DND-41 (cell line): ENCODE measurements around the gene MTX1.

ENCODE experiments used
- ATAC-seq: fragments of 200-7000 bp; cut with Tn5 transposase; 3 replicates; pipeline ENCODE4 v1.9.1; 2021; ENCODE audit warnings: low read depth; ENCODE audit not compliant: insufficient read depth
- DNase-seq: peaks from one replicate; pipeline ENCODE4 v3.0.0-alpha.2; 2020
- H2AFZ ChIP-seq: 2 replicates; pipeline ENCODE4 v1.6.0; 2012; ENCODE audit warnings: low read depth, low read length
- H3K27ac ChIP-seq: 2 replicates; pipeline ENCODE4 v1.5.1; 2012; ENCODE audit warnings: low read length, inconsistent platforms
- H3K27me3 ChIP-seq: fragments of 200-600 bp; sonication (generic); 2 replicates; pipeline ENCODE4 v1.6.0; 2012; ENCODE audit warnings: low read length, mild to moderate bottlenecking, inconsistent platforms; ENCODE audit not compliant: insufficient read depth, poor library complexity
- H3K36me3 ChIP-seq: 2 replicates; pipeline ENCODE4 v1.5.1; 2012; ENCODE audit warnings: low read length, inconsistent platforms; ENCODE audit not compliant: insufficient read depth
- H3K4me1 ChIP-seq: 2 replicates; pipeline ENCODE4 v1.5.1; 2012; ENCODE audit warnings: mild to moderate bottlenecking, low read length; ENCODE audit not compliant: insufficient read depth
- H3K4me2 ChIP-seq: 2 replicates; pipeline ENCODE4 v1.6.0; 2012; ENCODE audit warnings: mild to moderate bottlenecking, moderate library complexity, low read length, inconsistent platforms; ENCODE audit not compliant: insufficient read depth
- H3K4me3 ChIP-seq, 2 experiments: fragments of 200-600 bp in 1 of 2; shearing (Covaris generic) in 1 of 2; 2 replicates each; pipeline ENCODE4 v1.5.1; 2012 to 2016; ENCODE audit warnings: inconsistent platforms in 2 of 2, low read length in 2 of 2, mild to moderate bottlenecking in 2 of 2, low read depth in 1 of 2, moderate library complexity in 1 of 2
- H3K79me2 ChIP-seq: 2 replicates; pipeline ENCODE4 v1.6.0; 2012; ENCODE audit warnings: low read length, inconsistent platforms; ENCODE audit not compliant: insufficient read depth
- H3K9ac ChIP-seq: 2 replicates; pipeline ENCODE4 v1.6.0; 2012; ENCODE audit warnings: low read depth, mild to moderate bottlenecking, inconsistent platforms, low read length, moderate library complexity
- H3K9me3 ChIP-seq: 2 replicates; pipeline ENCODE4 v1.5.1; 2012; ENCODE audit warnings: low read length, moderate library complexity, mild to moderate bottlenecking, inconsistent platforms; ENCODE audit not compliant: insufficient read depth, severe bottlenecking
- H4K20me1 ChIP-seq: 2 replicates; pipeline ENCODE4 v1.6.0; 2012; ENCODE audit warnings: low read length; ENCODE audit not compliant: insufficient read depth
- EZH2 ChIP-seq: IDR thresholded peaks from 3 replicates; pipeline ENCODE4 v1.6.1; 2012; ENCODE audit warnings: borderline replicate concordance, low read depth, mild to moderate bottlenecking, moderate library complexity, low read length, inconsistent platforms; ENCODE audit not compliant: severe bottlenecking
- TF ChIP-seq, protein P1 (sequence below): IDR thresholded peaks from 2 replicates; pipeline ENCODE4 v1.5.1; 2012; ENCODE audit warnings: borderline replicate concordance, low read length, moderate library complexity, mild to moderate bottlenecking; ENCODE audit not compliant: poor library complexity, severe bottlenecking; ENCODE audit errors: extremely low read depth

MTX1 gene

GRCh38 chr1:155254714-155255242 lies 46.3 kb downstream of the MTX1 start:
- DNase-seq (peak; percentile 34), ATAC-seq (peak; percentile 2; the same call in 2 of the 3 replicates)
- peaks cover 21% of the 10 kb centered on the region for H3K79me2 ChIP-seq
- H4K20me1 ChIP-seq: no peaks in the 10 kb centered on the region
- peak overlapping the region; percentile 85 for H3K4me2 ChIP-seq
- peak overlapping the region; percentile 61 for H2AFZ ChIP-seq
- H3K9ac ChIP-seq: peak overlapping the region; percentile 66
- H3K36me3 ChIP-seq: peaks cover 17% of the 10 kb centered on the region
- no peaks in the 10 kb centered on the region for H3K27me3 ChIP-seq
- TF ChIP-seq, protein P1, sequence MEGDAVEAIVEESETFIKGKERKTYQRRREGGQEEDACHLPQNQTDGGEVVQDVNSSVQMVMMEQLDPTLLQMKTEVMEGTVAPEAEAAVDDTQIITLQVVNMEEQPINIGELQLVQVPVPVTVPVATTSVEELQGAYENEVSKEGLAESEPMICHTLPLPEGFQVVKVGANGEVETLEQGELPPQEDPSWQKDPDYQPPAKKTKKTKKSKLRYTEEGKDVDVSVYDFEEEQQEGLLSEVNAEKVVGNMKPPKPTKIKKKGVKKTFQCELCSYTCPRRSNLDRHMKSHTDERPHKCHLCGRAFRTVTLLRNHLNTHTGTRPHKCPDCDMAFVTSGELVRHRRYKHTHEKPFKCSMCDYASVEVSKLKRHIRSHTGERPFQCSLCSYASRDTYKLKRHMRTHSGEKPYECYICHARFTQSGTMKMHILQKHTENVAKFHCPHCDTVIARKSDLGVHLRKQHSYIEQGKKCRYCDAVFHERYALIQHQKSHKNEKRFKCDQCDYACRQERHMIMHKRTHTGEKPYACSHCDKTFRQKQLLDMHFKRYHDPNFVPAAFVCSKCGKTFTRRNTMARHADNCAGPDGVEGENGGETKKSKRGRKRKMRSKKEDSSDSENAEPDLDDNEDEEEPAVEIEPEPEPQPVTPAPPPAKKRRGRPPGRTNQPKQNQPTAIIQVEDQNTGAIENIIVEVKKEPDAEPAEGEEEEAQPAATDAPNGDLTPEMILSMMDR: no peak
- no peak for TF ChIP-seq EZH2
- peak overlapping the region; percentile 49 to 60 for H3K4me3 ChIP-seq
- H3K27ac ChIP-seq: peak overlapping the region; percentile 67
- peaks cover 47% of the 10 kb centered on the region for H3K4me1 ChIP-seq
- H3K9me3 ChIP-seq: no peaks in the 10 kb centered on the region

GRCh38 chr1:155255243-155256007 lies 46.9 kb downstream of the MTX1 start, which contains the start of gene ENTREP3:
Gene ENTREP3, minus strand, starts transcription at chr1:155255483. Its CDS starts 606 bp downstream, at chr1:155254877.
- DNase-seq (peak; percentile 90), ATAC-seq (peak; percentile 78)
- Histone ChIP-seq H3K79me2 (peaks cover 24% of the 10 kb centered on the region), H3K9me3 (no peaks in the 10 kb centered on the region), H3K27ac (peak within 1 kb of the TSS; percentile 67), H3K27me3 (no peaks in the 10 kb centered on the region), H2AFZ (peak within 1 kb of the TSS; percentile 61), H3K4me3 (peak within 1 kb of the TSS; percentile 49 to 60), H3K4me1 (peaks cover 46% of the 10 kb centered on the region), H3K4me2 (peak within 1 kb of the TSS; percentile 85), H4K20me1 (peaks cover 3% of the 10 kb centered on the region; the same call in 1 of the 2 replicates), H3K36me3 (peaks cover 22% of the 10 kb centered on the region), H3K9ac (peak within 1 kb of the TSS; percentile 66)
- TF ChIP-seq, protein P1: no peak
- no peak for TF ChIP-seq EZH2

- peak overlapping the region; percentile 85 for H3K4me2 ChIP-seq
- H3K27me3 ChIP-seq: no peaks in the 10 kb centered on the region
- no peak for DNase-seq
- H3K27ac ChIP-seq: no peak overlapping the region
- H3K36me3 ChIP-seq: peaks cover 28% of the 10 kb centered on the region
- H3K79me2 ChIP-seq: peaks cover 33% of the 10 kb centered on the region
- ATAC-seq: no peak
- H2AFZ ChIP-seq: no peak overlapping the region
- peak overlapping the region in 1 of 2 experiments; percentile 60; a peak in 1 of 4 replicates for H3K4me3 ChIP-seq
- no peak for TF ChIP-seq EZH2
- TF ChIP-seq, protein P1: no peak
- H4K20me1 ChIP-seq: peaks cover 8% of the 10 kb centered on the region; the same call in 1 of the 2 replicates
- H3K4me1 ChIP-seq: peaks cover 46% of the 10 kb centered on the region
- H3K9me3 ChIP-seq: no peaks in the 10 kb centered on the region
- H3K9ac ChIP-seq: peak overlapping the region; percentile 66; the same call in 1 of the 2 replicates
Observed at GRCh38 chr1:155256058-155256852, 47.8 kb downstream of the MTX1 start.
